ENCODE measurements around the gene DISC1.

GRCh38 chr1:231810415-231810814 lies 183.8 kb downstream of the DISC1 start:
- TF ChIP-seq TEAD4 (IDR thresholded peaks at IDR 0.05) (no peak), EP300 (IDR thresholded peaks at IDR 0.05; ENCODE audit: borderline replicate concordance) (no peak), REST (IDR thresholded peaks at IDR 0.05; ENCODE audit: low read depth) (no peak), CREB1 (IDR thresholded peaks at IDR 0.05; ENCODE audit: low read depth) (no peak), CEBPB (IDR thresholded peaks at IDR 0.05) (no peak), RAD21 (IDR thresholded peaks at IDR 0.05; ENCODE audit: low read depth) (no peak), EGR1 (IDR thresholded peaks at IDR 0.05) (no peak), YY1 (IDR thresholded peaks at IDR 0.05; ENCODE audit: low read depth) (no peak), TAF1 (IDR thresholded peaks at IDR 0.05; ENCODE audit: low read depth) (no peak), MAX (IDR thresholded peaks at IDR 0.05) (no peak), USF1 (IDR thresholded peaks at IDR 0.05) (no peak), TCF12 (IDR thresholded peaks at IDR 0.05; ENCODE audit: low read depth) (no peak), FOXM1 (IDR thresholded peaks at IDR 0.05; ENCODE audit: borderline replicate concordance, low read depth) (no peak), ZBTB7A (IDR thresholded peaks at IDR 0.05; ENCODE audit: low read depth) (no peak)

Measured in Ishikawa (cell line).